Liver (tissue), 9 donors: ENCODE results near the gene SEMA4D. TPM values are rescaled to one million over a fixed set of nuclear protein-coding genes. Genes with fewer than 3 reads are reported as not detected.
A peak's percentile ranks its signal among the peaks of the same experiment; 100 is the strongest.

Source experiments
- DNase-seq: peaks from one replicate; pipeline ENCODE4 v3.0.0-alpha.2; 2017; ENCODE audit warnings: low spot score
- H3K27ac ChIP-seq, 2 donors: one replicate each; pipeline ENCODE4 v1.7.0; 2013; ENCODE audit warnings: inconsistent platforms in 2 of 2, low read length in 2 of 2, control low read depth in 1 of 2, low read depth in 1 of 2, mild to moderate bottlenecking in 1 of 2
- H3K27me3 ChIP-seq, 4 donors: one replicate each; pipeline versions ENCODE4 v1.6.1 to v1.7.0; 2013; ENCODE audit warnings: low read length in 3 of 4, inconsistent platforms in 1 of 4, mild to moderate bottlenecking in 1 of 4, moderate library complexity in 1 of 4; ENCODE audit not compliant: control insufficient read depth in 4 of 4, insufficient read depth in 4 of 4
- H3K36me3 ChIP-seq, 4 donors: one replicate each; pipeline versions ENCODE4 v1.6.1 to v1.7.0; 2013; ENCODE audit warnings: low read length in 3 of 4, mild to moderate bottlenecking in 3 of 4, low read depth in 1 of 4, moderate library complexity in 1 of 4; ENCODE audit not compliant: control insufficient read depth in 4 of 4, insufficient read depth in 3 of 4
- H3K4me1 ChIP-seq, 4 donors: one replicate each; pipeline versions ENCODE4 v1.6.1 to v1.7.0; 2013; ENCODE audit warnings: low read length in 3 of 4, mild to moderate bottlenecking in 3 of 4, moderate library complexity in 1 of 4; ENCODE audit not compliant: control insufficient read depth in 4 of 4, insufficient read depth in 4 of 4
- H3K4me3 ChIP-seq, 3 donors: one replicate each; pipeline versions ENCODE4 v1.6.1 to v1.7.0; 2013; ENCODE audit warnings: low read length in 3 of 3, control low read depth in 1 of 3, low read depth in 1 of 3, mild to moderate bottlenecking in 1 of 3
- H3K9ac ChIP-seq, 2 donors: one replicate each; pipeline ENCODE4 v1.7.0; 2013; ENCODE audit warnings: low read length in 2 of 2, mild to moderate bottlenecking in 2 of 2, moderate library complexity in 2 of 2, control low read depth in 1 of 2, low read depth in 1 of 2
- H3K9me3 ChIP-seq, 4 donors: one replicate each; pipeline versions ENCODE4 v1.6.1 to v1.7.0; 2013; ENCODE audit warnings: low read length in 3 of 4; ENCODE audit not compliant: control insufficient read depth in 4 of 4
- ATF3 ChIP-seq: IDR thresholded peaks from 2 replicates; pipeline ENCODE4 v1.6.1; 2016; ENCODE audit warnings: antibody characterized with exemption
- CTCF ChIP-seq: fragments of 150-350 bp; IDR thresholded peaks from 2 replicates; pipeline ENCODE4 v1.5.1; 2017; ENCODE audit warnings: improper control_type of control experiment, low read depth, low read length; ENCODE audit not compliant: missing input control
- EGR1 ChIP-seq, 2 donors: IDR thresholded peaks; 2 replicates each; pipeline ENCODE4 v1.6.1; 2016 to 2018; ENCODE audit warnings: antibody characterized with exemption in 2 of 2, low read depth in 2 of 2
- FOXA1 ChIP-seq: IDR thresholded peaks from 2 replicates; pipeline ENCODE4 v1.6.1; 2016; ENCODE audit warnings: antibody characterized with exemption
- FOXA2 ChIP-seq: IDR thresholded peaks from 2 replicates; pipeline ENCODE4 v1.6.1; 2016; ENCODE audit warnings: antibody characterized with exemption
- GABPA ChIP-seq, 2 donors: IDR thresholded peaks in 1 of 2; conservative IDR thresholded peaks in 1 of 2; 2 replicates each; pipeline ENCODE4 v1.6.1; 2016; ENCODE audit warnings: antibody characterized with exemption in 2 of 2, mild to moderate bottlenecking in 1 of 2, moderate library complexity in 1 of 2
- HNF4A ChIP-seq, 2 donors: conservative IDR thresholded peaks; 2 replicates each; pipeline ENCODE4 v1.6.1; 2016; ENCODE audit warnings: antibody characterized with exemption in 2 of 2, mild to moderate bottlenecking in 2 of 2
- HNF4G ChIP-seq: IDR thresholded peaks from 2 replicates; pipeline ENCODE4 v1.6.1; 2016; ENCODE audit warnings: antibody characterized with exemption
- JUND ChIP-seq, 2 donors: IDR thresholded peaks; 2 replicates each; pipeline ENCODE4 v1.6.1; 2016; ENCODE audit warnings: antibody characterized with exemption in 2 of 2
- MAX ChIP-seq: IDR thresholded peaks from 2 replicates; pipeline ENCODE4 v1.6.1; 2016; ENCODE audit warnings: antibody characterized with exemption
- NR2F2 ChIP-seq: IDR thresholded peaks from 2 replicates; pipeline ENCODE4 v1.6.1; 2016; ENCODE audit warnings: antibody characterized with exemption
- RAD21 ChIP-seq, 2 donors: IDR thresholded peaks; 2 replicates each; pipeline ENCODE4 v1.6.1; 2016; ENCODE audit warnings: antibody characterized with exemption in 2 of 2, mild to moderate bottlenecking in 2 of 2
- RXRA ChIP-seq, 2 donors: IDR thresholded peaks; 2 replicates each; pipeline ENCODE4 v1.6.1; 2017 to 2018; ENCODE audit warnings: antibody characterized with exemption in 2 of 2, mild to moderate bottlenecking in 1 of 2
- SP1 ChIP-seq: IDR thresholded peaks from 2 replicates; pipeline ENCODE4 v1.6.1; 2018; ENCODE audit warnings: antibody characterized with exemption, mild to moderate bottlenecking
- TAF1 ChIP-seq: conservative IDR thresholded peaks from 2 replicates; pipeline ENCODE4 v1.6.1; 2016; ENCODE audit warnings: antibody characterized with exemption, mild to moderate bottlenecking
- YY1 ChIP-seq: IDR thresholded peaks from 2 replicates; pipeline ENCODE4 v1.6.1; 2016; ENCODE audit warnings: antibody characterized with exemption, mild to moderate bottlenecking
- ZBTB33 ChIP-seq: IDR thresholded peaks from 2 replicates; pipeline ENCODE4 v1.6.1; 2016; ENCODE audit warnings: antibody characterized with exemption
- WGBS: extraction: QIAGEN DNeasy Blood & Tissue Kit; methylation state at CpG from one replicate; pipeline ENCODE4 v1.1.7; 2013; 5-methylcytosine and 5-hydroxymethylcytosine counted together
- polyA plus RNA-seq, 2 donors: library from polyadenylated mRNA; stranded (reverse) in 1 of 2; unstranded in 1 of 2; fragments of 200-250 nt in 1 of 2; fragments of >200 nt in 1 of 2; fragmentation: Nextera tagmentation in 1 of 2; extraction: Ambion mirVana in 1 of 2; gene quantifications; one replicate each; pipeline versions ENCODE4 v1.2.1 to v1.2.3, GENCODE V29; 2013 to 2015
- total RNA-seq, 2 donors: library from RNA; depleted of rRNA; stranded (reverse); fragments of >200 nt; gene quantifications; one replicate each; pipeline ENCODE4 v1.2.3, GENCODE V29; 2014
- donor health status: healthy.
- donor health status: healthy.
- donor health status: healthy.
- donor health status: healthy.
- donor health status: healthy.

Gene SEMA4D
- total and polyA plus RNA-seq, 4 donors: 1.4 to 12.0 (median 4.1) TPM

GRCh38 chr9:89523948-89524347 is 26.0 kb upstream of the SEMA4D start:
- H3K27me3 ChIP-seq: no peaks in the 10 kb centered on the region
- 84% methylated on average over 3 of the region's 3 CpGs for WGBS
- H3K4me3 ChIP-seq: no peak overlapping the region
- no peak for DNase-seq
- no peaks in the 10 kb centered on the region for H3K36me3 ChIP-seq
- peaks cover 0 to 3% (median 0%) of the 10 kb centered on the region in 4 donors for H3K4me1 ChIP-seq
- TF ChIP-seq JUND (IDR thresholded peaks at IDR 0.05): no peak
- no peak for TF ChIP-seq EGR1 (IDR thresholded peaks at IDR 0.05; ENCODE audit: low read depth in 2 of 2)
- TF ChIP-seq CTCF: no peak
- TF ChIP-seq ZBTB33: no peak
- no peak for TF ChIP-seq HNF4A (conservative IDR thresholded peaks at IDR 0.05)
- TF ChIP-seq FOXA2: no peak
- TF ChIP-seq TAF1: no peak
- TF ChIP-seq SP1: no peak
- no peak for TF ChIP-seq RAD21 (IDR thresholded peaks at IDR 0.05)
- no peaks in the 10 kb centered on the region for H3K9me3 ChIP-seq
- no peak overlapping the region for H3K9ac ChIP-seq
- H3K27ac ChIP-seq: no peak overlapping the region

- Histone ChIP-seq H3K27me3 (no peaks in the 10 kb centered on the region), H3K9me3 (no peaks in the 10 kb centered on the region), H3K36me3 (no peaks in the 10 kb centered on the region), H3K27ac (peak overlapping the region; percentile 7 to 31), H3K4me1 (peaks cover 0 to 3% (median 0%) of the 10 kb centered on the region in 4 donors), H3K9ac (no peak overlapping the region), H3K4me3 (no peak overlapping the region)
- WGBS: 80% methylated on average over 2 of the region's 2 CpGs
- DNase-seq: no peak
- no peak for TF ChIP-seq FOXA1
- no peak for TF ChIP-seq FOXA2
- TF ChIP-seq ZBTB33: no peak
- TF ChIP-seq MAX: no peak
- TF ChIP-seq RXRA (IDR thresholded peaks at IDR 0.05): no peak
- TF ChIP-seq RAD21 (IDR thresholded peaks at IDR 0.05): no peak
- TF ChIP-seq SP1: no peak
- TF ChIP-seq HNF4G: no peak
- TF ChIP-seq JUND (IDR thresholded peaks at IDR 0.05): no peak
- TF ChIP-seq CTCF: no peak
- TF ChIP-seq NR2F2: no peak
- TF ChIP-seq YY1: no peak
- TF ChIP-seq GABPA (IDR thresholded peaks at IDR 0.05 in 1 of 2, conservative IDR thresholded peaks at IDR 0.05 in 1 of 2): no peak
- TF ChIP-seq ATF3: no peak
- TF ChIP-seq HNF4A (conservative IDR thresholded peaks at IDR 0.05): no peak
Observed at GRCh38 chr9:89522959-89523285, 25.0 kb upstream of the SEMA4D start.
